ENCODE measurements around the gene CKAP5. TPM values are rescaled to one million over a fixed set of nuclear protein-coding genes. Genes with fewer than 3 reads are reported as not detected.

CKAP5 gene
- total RNA-seq, 2 donors from 2014 or later: 162 to 211 TPM

DNA sequence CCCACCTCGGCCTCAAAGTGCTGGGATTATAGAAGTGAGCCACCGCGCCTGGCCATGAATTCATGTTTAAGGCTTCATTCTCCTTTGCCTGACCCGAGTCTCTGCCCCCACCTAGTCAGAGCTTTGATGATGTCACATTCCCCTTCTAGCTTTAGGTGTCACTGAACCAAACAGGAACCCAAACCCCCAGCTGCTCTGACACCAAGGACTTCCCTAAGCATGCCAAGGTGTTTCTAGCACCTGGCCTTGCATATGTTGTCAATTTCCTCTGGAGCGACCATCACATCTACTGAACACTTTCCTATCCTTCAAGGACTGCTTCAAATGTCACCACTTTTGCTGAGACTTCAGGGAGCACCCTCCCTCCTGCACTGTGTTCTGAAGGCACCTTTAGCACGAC is 124.8 kb downstream of the CKAP5 start:
- Histone ChIP-seq H3K4me3 (ENCODE audit: low read length) (no peak overlapping the region), H3K9ac (ENCODE audit: extremely low read depth, low read length, poor library complexity, severe bottlenecking) (no peak overlapping the region), H3K4me1 (ENCODE audit: control insufficient read depth, insufficient read depth, low read length) (no peaks in the 10 kb centered on the region), H3K27me3 (ENCODE audit: control insufficient read depth, insufficient read depth, low read length, poor library complexity, severe bottlenecking) (no peaks in the 10 kb centered on the region), H3K9me3 (ENCODE audit: control insufficient read depth, low read length) (no peaks in the 10 kb centered on the region), H3K36me3 (ENCODE audit: control insufficient read depth, insufficient read depth, low read length) (no peaks in the 10 kb centered on the region), H3K27ac (ENCODE audit: low read depth, low read length) (no peak overlapping the region)
- no peaks in the 10 kb centered on the region for H3K36me3 Mint-ChIP-seq (ENCODE audit: low read depth)
- H3K4me3 Mint-ChIP-seq: no peak overlapping the region
- TF ChIP-seq, protein P1, sequence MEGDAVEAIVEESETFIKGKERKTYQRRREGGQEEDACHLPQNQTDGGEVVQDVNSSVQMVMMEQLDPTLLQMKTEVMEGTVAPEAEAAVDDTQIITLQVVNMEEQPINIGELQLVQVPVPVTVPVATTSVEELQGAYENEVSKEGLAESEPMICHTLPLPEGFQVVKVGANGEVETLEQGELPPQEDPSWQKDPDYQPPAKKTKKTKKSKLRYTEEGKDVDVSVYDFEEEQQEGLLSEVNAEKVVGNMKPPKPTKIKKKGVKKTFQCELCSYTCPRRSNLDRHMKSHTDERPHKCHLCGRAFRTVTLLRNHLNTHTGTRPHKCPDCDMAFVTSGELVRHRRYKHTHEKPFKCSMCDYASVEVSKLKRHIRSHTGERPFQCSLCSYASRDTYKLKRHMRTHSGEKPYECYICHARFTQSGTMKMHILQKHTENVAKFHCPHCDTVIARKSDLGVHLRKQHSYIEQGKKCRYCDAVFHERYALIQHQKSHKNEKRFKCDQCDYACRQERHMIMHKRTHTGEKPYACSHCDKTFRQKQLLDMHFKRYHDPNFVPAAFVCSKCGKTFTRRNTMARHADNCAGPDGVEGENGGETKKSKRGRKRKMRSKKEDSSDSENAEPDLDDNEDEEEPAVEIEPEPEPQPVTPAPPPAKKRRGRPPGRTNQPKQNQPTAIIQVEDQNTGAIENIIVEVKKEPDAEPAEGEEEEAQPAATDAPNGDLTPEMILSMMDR (conservative IDR thresholded peaks at IDR 0.05): no peak
- no peaks in the 10 kb centered on the region for H3K9me3 Mint-ChIP-seq
- no peak overlapping the region for H3K27ac Mint-ChIP-seq
- peaks cover 15% of the 10 kb centered on the region for H3K4me1 Mint-ChIP-seq
- WGBS, 2 experiments (ENCODE audit: insufficient coverage in 1 of 2, insufficient read length in 1 of 2): 89 to 90% methylated on average over 6 of the region's 6 CpGs
- no peak for DNase-seq
- no peaks in the 10 kb centered on the region for H3K27me3 Mint-ChIP-seq (ENCODE audit: insufficient read depth)

DNA sequence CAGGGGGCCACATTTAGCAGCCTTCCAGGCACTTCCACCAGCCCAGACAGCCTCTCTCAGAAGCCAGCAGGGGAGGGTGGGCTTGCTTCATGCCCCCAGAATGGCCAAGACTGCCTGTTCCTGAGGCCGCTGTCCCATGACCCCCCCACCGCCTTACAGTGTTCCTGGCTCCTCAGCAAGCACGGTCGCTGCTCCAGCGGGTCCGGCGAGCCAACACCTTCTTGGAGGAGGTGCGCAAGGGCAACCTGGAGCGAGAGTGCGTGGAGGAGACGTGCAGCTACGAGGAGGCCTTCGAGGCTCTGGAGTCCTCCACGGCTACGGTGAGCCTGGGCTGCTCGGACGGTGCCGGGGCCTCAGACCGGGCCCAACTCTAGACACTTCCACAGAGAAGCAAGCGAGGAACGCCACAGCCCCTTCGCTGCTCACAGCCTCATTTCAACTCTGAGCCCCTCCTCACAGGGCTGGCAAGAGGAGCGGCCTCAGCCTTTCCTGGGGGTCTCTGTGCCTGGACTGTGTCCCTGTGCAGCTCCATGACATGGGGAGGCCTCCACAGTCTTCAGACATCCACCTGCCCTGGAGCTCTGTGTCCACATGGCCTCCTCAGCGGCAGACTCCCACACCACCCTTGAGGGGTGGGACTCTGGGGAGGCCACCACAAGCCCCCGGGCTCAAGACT is 126.4 kb downstream of the CKAP5 start:
- no peaks in the 10 kb centered on the region for H3K36me3 ChIP-seq (ENCODE audit: control insufficient read depth, insufficient read depth, low read length)
- TF ChIP-seq, protein P1 (conservative IDR thresholded peaks at IDR 0.05): no peak
- no peaks in the 10 kb centered on the region for H3K27me3 Mint-ChIP-seq (ENCODE audit: insufficient read depth)
- H3K4me1 ChIP-seq (ENCODE audit: control insufficient read depth, insufficient read depth, low read length): no peaks in the 10 kb centered on the region
- no peak overlapping the region for H3K27ac ChIP-seq (ENCODE audit: low read depth, low read length)
- H3K36me3 Mint-ChIP-seq (ENCODE audit: low read depth): no peaks in the 10 kb centered on the region
- peaks cover 15% of the 10 kb centered on the region for H3K4me1 Mint-ChIP-seq
- no peaks in the 10 kb centered on the region for H3K9me3 ChIP-seq (ENCODE audit: control insufficient read depth, low read length)
- H3K9me3 Mint-ChIP-seq: no peaks in the 10 kb centered on the region
- WGBS, 2 experiments (ENCODE audit: insufficient coverage in 1 of 2, insufficient read length in 1 of 2): 91 to 94% methylated on average over 14 to 25 of the region's 25 CpGs
- DNase-seq: no peak
- H3K27me3 ChIP-seq (ENCODE audit: control insufficient read depth, insufficient read depth, low read length, poor library complexity, severe bottlenecking): no peaks in the 10 kb centered on the region
- H3K4me3 ChIP-seq (ENCODE audit: low read length): no peak overlapping the region
- H3K27ac Mint-ChIP-seq: no peak overlapping the region
- no peak overlapping the region for H3K9ac ChIP-seq (ENCODE audit: extremely low read depth, low read length, poor library complexity, severe bottlenecking)
- no peak overlapping the region for H3K4me3 Mint-ChIP-seq

DNA sequence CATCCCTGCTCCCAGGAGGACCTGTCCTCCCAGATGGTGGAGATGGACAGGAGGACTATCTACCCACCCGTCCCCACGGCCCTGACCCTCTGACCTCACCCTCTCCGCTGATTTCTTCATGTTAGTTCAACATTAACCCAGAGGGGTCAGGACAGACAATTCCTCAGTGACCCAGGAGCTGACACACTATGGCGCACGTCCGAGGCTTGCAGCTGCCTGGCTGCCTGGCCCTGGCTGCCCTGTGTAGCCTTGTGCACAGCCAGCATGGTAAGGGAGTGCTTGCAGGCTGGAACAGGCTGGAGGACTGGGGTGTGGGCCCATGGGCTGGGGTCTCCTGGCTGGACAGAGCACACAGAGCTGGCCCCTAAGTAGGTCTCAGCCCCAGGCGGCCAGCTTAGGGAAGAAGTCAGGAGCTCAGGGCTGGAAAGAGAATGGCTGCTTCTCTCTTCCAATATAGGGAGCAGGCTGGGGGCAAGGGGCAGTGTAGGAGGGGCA is 127.0 kb downstream of the CKAP5 start, which contains the start of gene F2:
TSS of gene F2 (plus strand) at position 166 of the 495 bp plus-strand sequence. CDS start at position 189, 23 bp downstream.
- 91 to 100% methylated on average over 2 to 7 of the region's 7 CpGs for WGBS, 2 experiments (ENCODE audit: insufficient coverage in 1 of 2, insufficient read length in 1 of 2)
- H3K36me3 Mint-ChIP-seq (ENCODE audit: low read depth): no peaks in the 10 kb centered on the region
- Histone ChIP-seq H3K27me3 (ENCODE audit: control insufficient read depth, insufficient read depth, low read length, poor library complexity, severe bottlenecking) (no peaks in the 10 kb centered on the region), H3K9me3 (ENCODE audit: control insufficient read depth, low read length) (no peaks in the 10 kb centered on the region), H3K9ac (ENCODE audit: extremely low read depth, low read length, poor library complexity, severe bottlenecking) (no peak within 1 kb of the TSS), H3K27ac (ENCODE audit: low read depth, low read length) (peak within 1 kb of the TSS; percentile 22), H3K36me3 (ENCODE audit: control insufficient read depth, insufficient read depth, low read length) (no peaks in the 10 kb centered on the region), H3K4me1 (ENCODE audit: control insufficient read depth, insufficient read depth, low read length) (no peaks in the 10 kb centered on the region), H3K4me3 (ENCODE audit: low read length) (no peak within 1 kb of the TSS)
- H3K4me1 Mint-ChIP-seq: peaks cover 15% of the 10 kb centered on the region
- no peaks in the 10 kb centered on the region for H3K27me3 Mint-ChIP-seq (ENCODE audit: insufficient read depth)
- DNase-seq: no peak
- no peak within 1 kb of the TSS for H3K27ac Mint-ChIP-seq
- no peaks in the 10 kb centered on the region for H3K9me3 Mint-ChIP-seq
- no peak within 1 kb of the TSS for H3K4me3 Mint-ChIP-seq
- TF ChIP-seq, protein P1 (conservative IDR thresholded peaks at IDR 0.05): no peak

All from endodermal cell (in vitro differentiated cells).